Measurements from ENCODE around the gene ZFC3H1.

The ZFC3H1 gene

GRCh38 chr12:71642264-71642663 is 21.4 kb downstream of the ZFC3H1 start:
- Histone ChIP-seq H3K9me3 (ENCODE audit: low read length) (no peaks in the 10 kb centered on the region), H3K36me3 (ENCODE audit: insufficient read depth, low read length) (peaks cover 59% of the 10 kb centered on the region), H3K4me1 (ENCODE audit: insufficient read depth, low read length) (no peaks in the 10 kb centered on the region), H3K27me3 (ENCODE audit: insufficient read depth, low read length) (no peaks in the 10 kb centered on the region), H3K4me3 (ENCODE audit: low read length) (no peak overlapping the region), H2AFZ (ENCODE audit: low read depth, low read length) (no peak overlapping the region)

GRCh38 chr12:71641390-71641789 is 22.3 kb downstream of the ZFC3H1 start:
- no peak overlapping the region for H3K4me3 ChIP-seq (ENCODE audit: low read length)
- no peak overlapping the region for H2AFZ ChIP-seq (ENCODE audit: low read depth, low read length)
- H3K27me3 ChIP-seq (ENCODE audit: insufficient read depth, low read length) = no peaks in the 10 kb centered on the region
- H3K4me1 ChIP-seq (ENCODE audit: insufficient read depth, low read length) = no peaks in the 10 kb centered on the region
- peaks cover 60% of the 10 kb centered on the region for H3K36me3 ChIP-seq (ENCODE audit: insufficient read depth, low read length)
- H3K9me3 ChIP-seq (ENCODE audit: low read length) = no peaks in the 10 kb centered on the region

GRCh38 chr12:71640316-71640715 is 23.3 kb downstream of the ZFC3H1 start:
- H3K4me3 ChIP-seq (ENCODE audit: low read length) = no peak overlapping the region
- H3K9me3 ChIP-seq (ENCODE audit: low read length) = no peaks in the 10 kb centered on the region
- H3K36me3 ChIP-seq (ENCODE audit: insufficient read depth, low read length) = peaks cover 67% of the 10 kb centered on the region
- H2AFZ ChIP-seq (ENCODE audit: low read depth, low read length) = no peak overlapping the region
- no peaks in the 10 kb centered on the region for H3K4me1 ChIP-seq (ENCODE audit: insufficient read depth, low read length)
- H3K27me3 ChIP-seq (ENCODE audit: insufficient read depth, low read length) = no peaks in the 10 kb centered on the region

- Histone ChIP-seq H3K9me3 (ENCODE audit: low read length) (no peaks in the 10 kb centered on the region), H3K4me1 (ENCODE audit: insufficient read depth, low read length) (no peaks in the 10 kb centered on the region), H2AFZ (ENCODE audit: low read depth, low read length) (no peak overlapping the region), H3K4me3 (ENCODE audit: low read length) (no peak overlapping the region), H3K27me3 (ENCODE audit: insufficient read depth, low read length) (no peaks in the 10 kb centered on the region), H3K36me3 (ENCODE audit: insufficient read depth, low read length) (peaks cover 67% of the 10 kb centered on the region)
Measured at GRCh38 chr12:71639341-71639760, 24.3 kb downstream of the ZFC3H1 start.

- no peaks in the 10 kb centered on the region for H3K9me3 ChIP-seq (ENCODE audit: low read length)
- no peak overlapping the region for H3K4me3 ChIP-seq (ENCODE audit: low read length)
- no peaks in the 10 kb centered on the region for H3K27me3 ChIP-seq (ENCODE audit: insufficient read depth, low read length)
- H3K4me1 ChIP-seq (ENCODE audit: insufficient read depth, low read length) = no peaks in the 10 kb centered on the region
- H2AFZ ChIP-seq (ENCODE audit: low read depth, low read length) = no peak overlapping the region
- peaks cover 67% of the 10 kb centered on the region for H3K36me3 ChIP-seq (ENCODE audit: insufficient read depth, low read length)
Measured at GRCh38 chr12:71638499-71638898, 25.1 kb downstream of the ZFC3H1 start.

- H2AFZ ChIP-seq (ENCODE audit: low read depth, low read length) = no peak overlapping the region
- peaks cover 69% of the 10 kb centered on the region for H3K36me3 ChIP-seq (ENCODE audit: insufficient read depth, low read length)
- no peaks in the 10 kb centered on the region for H3K27me3 ChIP-seq (ENCODE audit: insufficient read depth, low read length)
- H3K4me3 ChIP-seq (ENCODE audit: low read length) = no peak overlapping the region
- no peaks in the 10 kb centered on the region for H3K4me1 ChIP-seq (ENCODE audit: insufficient read depth, low read length)
- H3K9me3 ChIP-seq (ENCODE audit: low read length) = no peaks in the 10 kb centered on the region
Measured at GRCh38 chr12:71636704-71637115, 26.9 kb downstream of the ZFC3H1 start.

- Histone ChIP-seq H2AFZ (ENCODE audit: low read depth, low read length) (no peak overlapping the region), H3K4me1 (ENCODE audit: insufficient read depth, low read length) (no peaks in the 10 kb centered on the region), H3K9me3 (ENCODE audit: low read length) (no peaks in the 10 kb centered on the region), H3K27me3 (ENCODE audit: insufficient read depth, low read length) (no peaks in the 10 kb centered on the region), H3K36me3 (ENCODE audit: insufficient read depth, low read length) (peaks cover 93% of the 10 kb centered on the region), H3K4me3 (ENCODE audit: low read length) (no peak overlapping the region)
Measured at GRCh38 chr12:71627438-71628002, 36.1 kb downstream of the ZFC3H1 start.

- peaks cover 92% of the 10 kb centered on the region for H3K36me3 ChIP-seq (ENCODE audit: insufficient read depth, low read length)
Measured at GRCh38 chr12:71626768-71627167, 36.9 kb downstream of the ZFC3H1 start.

GRCh38 chr12:71626098-71626497 is 37.5 kb downstream of the ZFC3H1 start:
- Histone ChIP-seq H3K36me3 (ENCODE audit: insufficient read depth, low read length) (peaks cover 91% of the 10 kb centered on the region), H2AFZ (ENCODE audit: low read depth, low read length) (no peak overlapping the region), H3K9me3 (ENCODE audit: low read length) (no peaks in the 10 kb centered on the region)

More at GRCh38 chr12:71626768-71627167, 36.9 kb downstream of the ZFC3H1 start:
- no peak overlapping the region for H3K4me3 ChIP-seq (ENCODE audit: low read length)
- H3K9me3 ChIP-seq (ENCODE audit: low read length) = no peaks in the 10 kb centered on the region
- H2AFZ ChIP-seq (ENCODE audit: low read depth, low read length) = no peak overlapping the region
- no peaks in the 10 kb centered on the region for H3K4me1 ChIP-seq (ENCODE audit: insufficient read depth, low read length)
- no peaks in the 10 kb centered on the region for H3K27me3 ChIP-seq (ENCODE audit: insufficient read depth, low read length)

GRCh38 chr12:71625476-71625875 is 38.2 kb downstream of the ZFC3H1 start:
- Histone ChIP-seq H3K4me1 (ENCODE audit: insufficient read depth, low read length) (no peaks in the 10 kb centered on the region), H3K36me3 (ENCODE audit: insufficient read depth, low read length) (peaks cover 92% of the 10 kb centered on the region), H3K4me3 (ENCODE audit: low read length) (no peak overlapping the region), H3K9me3 (ENCODE audit: low read length) (no peaks in the 10 kb centered on the region), H2AFZ (ENCODE audit: low read depth, low read length) (no peak overlapping the region), H3K27me3 (ENCODE audit: insufficient read depth, low read length) (no peaks in the 10 kb centered on the region)

More at GRCh38 chr12:71626098-71626497, 37.5 kb downstream of the ZFC3H1 start:
- H3K4me1 ChIP-seq (ENCODE audit: insufficient read depth, low read length) = no peaks in the 10 kb centered on the region
- no peaks in the 10 kb centered on the region for H3K27me3 ChIP-seq (ENCODE audit: insufficient read depth, low read length)
- no peak overlapping the region for H3K4me3 ChIP-seq (ENCODE audit: low read length)

- H3K27me3 ChIP-seq (ENCODE audit: insufficient read depth, low read length) = no peaks in the 10 kb centered on the region
- no peaks in the 10 kb centered on the region for H3K4me1 ChIP-seq (ENCODE audit: insufficient read depth, low read length)
- peaks cover 89% of the 10 kb centered on the region for H3K36me3 ChIP-seq (ENCODE audit: insufficient read depth, low read length)
- H2AFZ ChIP-seq (ENCODE audit: low read depth, low read length) = no peak overlapping the region
- H3K4me3 ChIP-seq (ENCODE audit: low read length) = no peak overlapping the region
- no peaks in the 10 kb centered on the region for H3K9me3 ChIP-seq (ENCODE audit: low read length)
Measured at GRCh38 chr12:71621938-71622337, 41.7 kb downstream of the ZFC3H1 start.

- Histone ChIP-seq H3K27me3 (ENCODE audit: insufficient read depth, low read length) (no peaks in the 10 kb centered on the region), H3K36me3 (ENCODE audit: insufficient read depth, low read length) (peaks cover 77% of the 10 kb centered on the region), H3K4me3 (ENCODE audit: low read length) (no peak overlapping the region)
Measured at GRCh38 chr12:71610031-71610795, 53.4 kb downstream of the ZFC3H1 start.

GRCh38 chr12:71607494-71608330 is 55.9 kb downstream of the ZFC3H1 start:
- no peaks in the 10 kb centered on the region for H3K27me3 ChIP-seq (ENCODE audit: insufficient read depth, low read length)
- no peak overlapping the region for H2AFZ ChIP-seq (ENCODE audit: low read depth, low read length)
- no peaks in the 10 kb centered on the region for H3K9me3 ChIP-seq (ENCODE audit: low read length)
- peaks cover 56% of the 10 kb centered on the region for H3K36me3 ChIP-seq (ENCODE audit: insufficient read depth, low read length)
- H3K4me1 ChIP-seq (ENCODE audit: insufficient read depth, low read length) = peaks cover 6% of the 10 kb centered on the region
- H3K4me3 ChIP-seq (ENCODE audit: low read length) = no peak overlapping the region

More at GRCh38 chr12:71610031-71610795, 53.4 kb downstream of the ZFC3H1 start:
- Histone ChIP-seq H3K9me3 (ENCODE audit: low read length) (no peaks in the 10 kb centered on the region), H3K4me1 (ENCODE audit: insufficient read depth, low read length) (peaks cover 6% of the 10 kb centered on the region), H2AFZ (ENCODE audit: low read depth, low read length) (no peak overlapping the region)

Data from neuron (in vitro differentiated cells).